T47D (cell line): ENCODE data around the gene SYNGAP1.
"Not testable (repeated sequence)": the region's sequence is repeated elsewhere in the genome, so short reads cannot be mapped to it uniquely, and the experiment has no call there.

Experiments
- DNase-seq, 2 experiments: peaks; one replicate each; pipeline versions ENCODE4 v3.0.0 to v3.0.0-alpha.2; 2011 to 2012; ENCODE audit warnings: low read depth in 1 of 2, low spot score in 1 of 2
- JUND ChIP-seq: IDR thresholded peaks from 2 replicates; pipeline ENCODE4 v1.6.1; 2012; ENCODE audit warnings: low read depth
- in situ Hi-C: cut with HindIII; loops from 2 replicates; pipeline ENCODE4 v1.10.0; 2016; ENCODE audit warnings: low sequenced_read_pairs, low pct_unique_long_range_greater_than_20kb

SYNGAP1 gene

DNA sequence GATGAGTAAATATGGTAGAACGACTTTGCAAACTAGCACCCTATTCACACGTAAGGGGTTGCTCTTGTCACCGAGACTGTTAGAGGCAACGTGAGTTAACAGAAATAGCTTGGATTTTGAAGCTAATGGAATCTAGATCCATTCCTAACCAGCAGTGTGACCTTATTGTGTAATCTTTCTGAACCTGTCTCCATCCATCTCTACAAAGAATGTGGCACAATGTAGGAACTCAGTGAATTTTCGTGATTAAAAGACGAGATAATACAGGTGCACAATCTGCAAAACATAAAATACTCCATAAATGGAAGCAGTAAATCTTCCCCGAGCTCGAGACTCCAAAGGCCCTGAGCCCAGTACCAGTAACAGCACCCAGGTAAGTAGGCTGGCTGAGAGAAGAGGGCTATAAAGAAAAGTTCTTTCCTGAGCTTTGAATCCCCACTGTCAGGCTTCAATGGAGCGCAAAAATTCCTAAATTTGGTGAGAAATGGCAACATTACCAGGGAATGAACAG lies 29.0 kb upstream of the SYNGAP1 start:
- no peak for DNase-seq
- in situ Hi-C loops = no loop called here
- no peak for TF ChIP-seq JUND

DNA sequence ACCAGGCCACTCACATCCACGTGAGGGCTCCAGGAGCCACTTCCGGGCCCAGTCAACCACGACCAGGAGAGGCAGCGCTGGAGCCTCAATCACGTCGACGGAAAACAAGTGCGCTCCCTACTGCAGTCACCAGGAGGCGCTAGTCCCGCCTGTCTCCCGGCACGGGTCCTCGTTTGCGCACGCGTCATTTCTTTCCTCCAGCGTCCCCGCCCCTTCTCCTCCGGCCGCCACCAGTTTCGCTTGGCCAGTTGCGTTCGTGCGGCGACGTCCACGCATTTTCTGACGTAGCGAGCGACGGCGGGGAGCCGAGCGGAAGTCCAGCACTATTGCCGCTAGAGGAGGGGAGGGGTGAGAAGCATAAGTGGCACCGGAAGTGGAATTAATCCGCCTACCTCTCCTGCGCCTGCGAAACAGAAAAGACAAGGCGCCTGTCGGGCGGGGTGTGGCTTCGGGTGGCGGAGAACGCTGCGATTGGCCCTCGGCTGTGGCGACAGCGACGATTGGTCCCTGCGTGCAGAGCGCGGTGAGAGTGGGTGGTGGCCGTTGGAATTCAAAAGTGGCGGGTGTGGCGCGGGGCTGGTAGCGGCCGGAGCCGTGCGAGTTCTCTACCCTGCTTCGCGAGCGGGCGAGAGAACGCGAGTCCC lies 28.5 kb upstream of the SYNGAP1 start, which contains the start of gene KIFC1:
KIFC1 (plus strand) TSS at position 546 of the 644 bp plus-strand sequence. CDS start 163 bp downstream, outside the sequence.
- DNase-seq = peak; percentile 95 to 100
- in situ Hi-C loops = no loop called here
- TF ChIP-seq JUND = no peak

DNA sequence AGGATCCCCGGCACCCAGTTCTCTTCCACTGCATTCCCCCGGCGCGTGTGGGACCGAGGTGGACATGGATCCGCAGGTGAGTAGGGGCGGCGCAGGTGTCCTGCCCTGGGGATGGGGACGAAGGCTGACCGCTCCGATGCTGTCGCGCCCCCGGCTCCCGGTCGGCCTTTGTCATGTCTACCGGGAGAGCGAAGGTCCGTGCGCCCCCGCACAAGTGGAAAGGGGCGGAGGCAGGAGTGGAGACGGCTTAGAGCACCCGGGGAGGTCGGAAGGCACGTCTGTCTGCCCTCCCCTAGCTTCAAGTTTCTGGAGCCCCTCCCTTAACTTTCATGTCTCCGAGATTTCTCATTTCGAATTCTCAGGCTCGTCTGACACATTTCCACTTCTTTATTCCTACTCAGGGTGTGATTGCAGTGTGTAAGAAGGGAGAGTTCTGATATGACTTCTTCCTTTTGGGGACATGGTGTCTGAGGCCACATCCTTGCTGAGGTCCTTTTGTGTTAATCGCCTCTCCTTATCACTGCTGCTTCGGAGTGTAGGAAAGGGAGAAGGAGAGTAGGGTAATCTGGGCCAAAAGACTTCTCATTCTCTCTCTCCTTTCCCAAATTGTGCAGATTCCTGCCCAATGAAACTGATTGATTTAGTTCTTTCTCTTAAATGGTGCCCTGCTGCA lies 27.8 kb upstream of the SYNGAP1 start:
- DNase-seq = no peak
- no peak for TF ChIP-seq JUND
- in situ Hi-C loops = no loop called here

DNA sequence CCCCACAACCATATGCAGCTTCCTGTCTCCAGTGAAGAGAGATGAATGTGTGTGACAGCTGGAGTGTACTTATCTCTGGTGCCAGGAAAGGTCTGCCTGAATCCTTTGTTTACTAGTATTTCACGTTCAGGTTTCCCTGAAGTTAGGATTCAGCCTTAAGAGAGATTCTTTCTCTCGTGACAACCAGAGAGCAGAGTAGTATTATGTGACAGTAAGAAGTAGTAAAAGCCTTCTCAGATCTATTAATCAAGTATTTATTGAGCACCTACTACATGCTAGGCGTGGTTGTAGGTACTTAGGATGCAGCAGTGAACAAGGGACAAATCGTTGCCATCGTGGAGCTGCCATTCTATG lies 27.3 kb upstream of the SYNGAP1 start:
- TF ChIP-seq JUND = no peak
- in situ Hi-C loops = no loop called here
- DNase-seq = no peak

DNA sequence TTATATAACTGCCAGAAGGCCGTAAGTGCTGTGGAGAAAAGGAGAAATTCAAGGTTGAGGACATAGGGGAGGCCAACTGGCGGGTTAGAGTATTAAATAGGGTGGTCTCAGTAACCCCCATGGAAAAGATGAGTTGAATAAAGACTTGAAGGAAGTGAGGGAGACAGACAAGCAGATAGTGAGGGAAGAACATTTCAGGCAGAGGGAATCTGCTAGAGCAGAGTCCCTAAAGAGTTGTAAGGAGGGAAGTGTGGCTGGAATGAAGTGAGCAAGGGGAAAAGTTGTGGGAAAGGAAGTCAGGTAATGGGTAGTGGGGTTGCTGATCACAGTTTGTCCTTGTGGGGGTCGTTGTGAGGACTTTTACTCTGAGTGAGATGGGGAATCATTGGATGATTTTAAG lies 26.9 kb upstream of the SYNGAP1 start:
- no peak for DNase-seq
- no peak for TF ChIP-seq JUND
- in situ Hi-C loops = no loop called here

DNA sequence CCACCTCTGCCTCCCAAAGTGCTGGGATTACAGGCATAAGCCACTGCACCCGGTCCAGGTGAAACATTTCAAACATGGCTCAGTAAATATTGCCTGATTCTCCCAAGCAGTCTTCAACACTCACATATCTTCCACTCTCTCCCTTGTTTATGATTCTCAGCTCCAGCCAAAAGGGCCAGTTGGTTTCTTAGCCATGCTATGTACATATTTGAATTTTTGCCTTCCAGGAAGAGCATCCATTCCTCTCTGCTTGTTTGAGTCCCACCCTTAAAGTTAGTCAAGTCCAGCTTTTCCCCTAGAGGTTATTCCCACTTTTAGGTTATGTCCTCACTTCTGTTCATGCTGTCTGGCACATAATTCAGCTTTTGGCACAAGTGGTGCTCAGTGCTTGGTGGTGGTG lies 22.3 kb upstream of the SYNGAP1 start:
- in situ Hi-C loops = no loop called here
- no peak for DNase-seq
- TF ChIP-seq JUND = no peak

DNA sequence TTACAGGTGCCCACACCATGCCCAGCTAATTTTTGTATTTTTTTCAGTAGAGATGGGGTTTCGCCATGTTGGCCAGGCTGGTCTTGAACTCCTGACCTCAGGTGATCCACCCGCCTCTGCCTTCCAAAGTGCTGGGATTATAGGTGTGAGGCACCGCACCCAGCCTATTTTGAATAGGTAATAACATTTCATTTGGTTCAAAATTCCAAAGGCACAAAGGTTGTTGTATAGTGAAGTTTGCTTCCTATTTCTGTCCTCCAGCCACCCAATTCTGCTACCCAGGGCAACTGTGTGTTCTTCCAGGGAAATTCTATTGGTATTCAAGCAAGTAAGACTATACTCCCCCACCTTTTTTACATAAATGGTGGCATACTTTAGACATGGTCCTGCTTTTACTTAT lies 21.3 kb upstream of the SYNGAP1 start:
- DNase-seq, in situ Hi-C loops: not testable (repeated sequence)

DNA sequence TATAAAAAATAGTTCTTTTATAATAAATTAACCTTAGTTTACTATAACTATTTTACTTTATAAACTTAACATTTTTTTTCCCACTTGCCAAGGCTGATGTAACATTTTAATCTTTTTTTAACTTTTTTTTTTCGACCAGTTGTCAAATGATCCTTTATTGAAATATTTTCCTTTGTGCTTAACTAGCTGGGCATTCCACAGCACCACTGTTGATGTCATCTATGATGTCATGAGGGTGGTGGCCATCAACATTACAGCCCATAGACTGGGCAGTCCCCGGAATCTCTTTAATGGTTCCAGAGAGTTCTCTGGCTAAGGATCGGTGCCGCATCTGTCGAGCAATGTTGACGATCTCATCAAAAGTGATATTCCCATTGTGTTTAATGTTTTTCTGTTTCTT lies 20.0 kb upstream of the SYNGAP1 start:
- DNase-seq, in situ Hi-C loops: not testable (repeated sequence)

DNA sequence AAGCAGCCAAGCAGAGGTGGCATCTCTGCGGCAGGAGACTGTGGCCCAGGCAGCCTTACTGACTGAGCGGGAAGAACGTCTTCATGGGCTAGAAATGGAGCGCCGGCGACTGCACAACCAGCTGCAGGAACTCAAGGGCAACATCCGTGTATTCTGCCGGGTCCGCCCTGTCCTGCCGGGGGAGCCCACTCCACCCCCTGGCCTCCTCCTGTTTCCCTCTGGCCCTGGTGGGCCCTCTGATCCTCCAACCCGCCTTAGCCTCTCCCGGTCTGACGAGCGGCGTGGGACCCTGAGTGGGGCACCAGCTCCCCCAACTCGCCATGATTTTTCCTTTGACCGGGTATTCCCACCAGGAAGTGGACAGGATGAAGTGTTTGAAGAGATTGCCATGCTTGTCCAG lies 15.0 kb upstream of the SYNGAP1 start:
- in situ Hi-C loops = no loop called here
- DNase-seq = no peak
- no peak for TF ChIP-seq JUND

DNA sequence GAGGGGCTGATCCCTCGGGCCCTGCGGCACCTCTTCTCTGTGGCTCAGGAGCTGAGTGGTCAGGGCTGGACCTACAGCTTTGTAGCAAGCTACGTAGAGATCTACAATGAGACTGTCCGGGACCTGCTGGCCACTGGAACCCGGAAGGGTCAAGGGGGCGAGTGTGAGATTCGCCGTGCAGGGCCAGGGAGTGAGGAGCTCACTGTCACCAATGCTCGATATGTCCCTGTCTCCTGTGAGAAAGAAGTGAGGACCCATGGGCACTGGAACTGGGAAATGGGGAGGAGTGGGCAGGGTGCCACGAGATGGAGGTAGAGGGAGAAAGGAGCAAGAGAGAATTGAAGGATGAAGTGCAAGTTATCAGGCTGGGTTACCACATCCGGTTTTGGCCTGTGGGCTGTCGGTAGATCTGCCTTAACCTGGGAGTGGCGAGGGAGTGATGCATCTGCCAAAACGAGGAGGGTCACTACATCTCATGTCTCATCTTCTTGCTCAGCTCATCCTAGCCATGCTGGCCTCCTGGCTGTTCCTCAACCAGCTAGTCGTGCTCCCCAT lies 14.4 kb upstream of the SYNGAP1 start:
- in situ Hi-C loops = no loop called here
- no peak for TF ChIP-seq JUND
- no peak for DNase-seq

DNA sequence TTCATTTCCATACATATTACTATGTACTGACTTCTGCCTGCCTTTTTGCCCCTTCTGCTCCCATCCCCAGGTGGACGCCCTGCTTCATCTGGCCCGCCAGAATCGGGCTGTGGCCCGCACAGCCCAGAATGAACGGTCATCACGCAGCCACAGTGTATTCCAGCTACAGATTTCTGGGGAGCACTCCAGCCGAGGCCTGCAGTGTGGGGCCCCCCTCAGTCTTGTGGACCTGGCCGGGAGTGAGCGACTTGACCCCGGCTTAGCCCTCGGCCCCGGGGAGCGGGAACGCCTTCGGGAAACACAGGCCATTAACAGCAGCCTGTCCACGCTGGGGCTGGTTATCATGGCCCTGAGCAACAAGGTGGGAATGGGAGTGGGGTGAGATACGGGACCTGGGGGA lies 13.7 kb upstream of the SYNGAP1 start:
- no peak for DNase-seq
- in situ Hi-C loops = no loop called here
- no peak for TF ChIP-seq JUND

DNA sequence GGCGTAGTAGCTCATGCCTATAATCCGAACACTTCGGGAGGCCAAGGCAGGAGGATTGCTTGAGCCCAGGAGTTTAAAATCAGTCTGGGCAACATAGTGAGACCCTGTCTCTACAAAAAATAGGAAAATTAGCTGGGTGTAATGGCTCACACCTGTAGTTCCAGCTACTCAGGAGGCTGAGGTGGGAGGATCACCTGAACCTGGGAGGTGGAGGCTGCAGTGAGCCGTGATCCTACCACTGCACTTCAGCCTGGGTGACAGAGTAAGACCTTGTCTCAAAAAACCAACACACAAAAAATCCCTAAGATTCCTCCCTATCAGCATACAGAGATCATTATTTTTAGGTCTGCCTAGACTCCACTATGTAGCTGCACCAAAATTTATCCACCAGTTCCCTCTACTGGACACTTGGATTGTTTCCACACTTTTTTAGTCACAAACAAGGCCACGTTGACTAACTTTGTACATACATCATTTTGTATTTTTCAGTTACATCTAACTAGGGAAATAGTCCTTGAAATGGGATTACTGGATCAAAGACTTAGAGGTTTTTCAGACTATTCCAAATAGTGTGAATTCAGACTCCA lies 12.6 kb upstream of the SYNGAP1 start:
- no peak for TF ChIP-seq JUND
- peak in 1 of 2 experiments; percentile 75 for DNase-seq
- in situ Hi-C loops = no loop called here

DNA sequence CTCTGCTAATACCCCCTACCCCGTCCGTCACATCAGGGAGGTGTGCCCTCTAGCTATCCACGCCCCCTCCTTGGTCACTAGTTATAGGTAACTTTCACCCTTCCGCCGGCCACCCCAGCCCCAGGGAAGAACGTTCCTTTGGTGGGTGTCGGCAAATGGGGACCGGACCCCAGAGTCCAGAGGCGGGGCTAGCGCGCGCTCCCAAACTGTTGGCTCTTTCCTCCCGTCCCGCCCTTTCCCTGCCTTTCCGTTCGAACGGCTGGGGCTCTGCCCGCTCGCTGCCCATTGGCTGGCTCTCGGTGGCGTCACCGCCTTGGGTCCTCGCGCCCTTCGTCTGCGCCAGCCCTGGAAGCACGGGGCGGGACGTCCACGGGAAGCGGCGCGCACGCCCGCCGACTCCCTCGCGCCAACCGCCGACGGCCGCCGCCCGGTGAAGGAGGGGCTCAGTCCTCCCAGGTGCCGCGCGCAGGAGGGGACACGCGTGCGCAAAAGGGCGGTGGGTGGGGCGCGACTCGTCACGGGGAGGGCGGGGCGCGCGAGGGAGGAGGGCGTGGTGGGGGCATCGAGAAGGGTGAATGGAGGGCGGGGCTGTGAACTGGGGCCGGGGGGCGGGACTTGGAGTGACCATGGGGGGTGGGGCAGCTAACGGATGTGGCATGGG lies 9.7 kb upstream of the SYNGAP1 start:
- DNase-seq = peak; percentile 96 to 99
- TF ChIP-seq JUND = peak; percentile 60; the same call in 1 of the 2 replicates
- in situ Hi-C loops = no loop called here
